GM19324 (cell line): Measurements from ENCODE around the gene PTGR1.

ENCODE experiments used
- ATAC-seq: cut with Tn5 transposase; IDR thresholded peaks from one replicate; pipeline ENCODE4 v1.9.1; 2021; ENCODE audit warnings: mild to moderate bottlenecking, moderate library complexity; ENCODE audit not compliant: unreplicated experiment, low FRiP score

PTGR1 gene

GRCh38 chr9:111548623-111549022 lies 50.8 kb downstream of the PTGR1 start:
- ATAC-seq: no peak

- ATAC-seq: no peak
Observed at GRCh38 chr9:111542497-111543254, 56.8 kb downstream of the PTGR1 start.

GRCh38 chr9:111533099-111533790 lies 66.2 kb downstream of the PTGR1 start:
- ATAC-seq: no peak

GRCh38 chr9:111531716-111532115 lies 67.7 kb downstream of the PTGR1 start:
- ATAC-seq: no peak

GRCh38 chr9:111529787-111530186 lies 69.7 kb downstream of the PTGR1 start:
- no peak for ATAC-seq

GRCh38 chr9:111527347-111527746 lies 72.1 kb downstream of the PTGR1 start:
- no peak for ATAC-seq

- ATAC-seq: no peak
Observed at GRCh38 chr9:111525056-111525977, 74.1 kb downstream of the PTGR1 start, which contains the start of gene ZNF483. Gene ZNF483 (plus strand): TSS chr9:111525179. CDS start chr9:111527396, 2,217 bp downstream.

GRCh38 chr9:111524731-111525055 lies 74.8 kb downstream of the PTGR1 start:
- no peak for ATAC-seq

GRCh38 chr9:111516061-111516465 lies 83.4 kb downstream of the PTGR1 start:
- no peak for ATAC-seq

- no peak for ATAC-seq
Observed at GRCh38 chr9:111514967-111515366, 84.5 kb downstream of the PTGR1 start.
